Measurements from ENCODE around the gene CAPS2. TPM values are rescaled to one million over a fixed set of nuclear protein-coding genes. Genes with fewer than 3 reads are reported as not detected.
"Not testable (repeated sequence)": the region's sequence is repeated elsewhere in the genome, so short reads cannot be mapped to it uniquely, and the experiment has no call there.

The CAPS2 gene
- total RNA-seq, result 1 to 10 TPM; 1.9 to 2.4 TPM

- POLR2A ChIA-PET, result no interaction called here
- CTCF ChIA-PET, result no interaction called here
Observed at GRCh38 chr12:75329918-75330826, at the start of gene CAPS2. Gene CAPS2, minus strand, starts transcription at chr12:75330324. Its CDS starts 3,826 bp downstream, at chr12:75326498.

GRCh38 chr12:75378354-75378753 lies 48.2 kb upstream of the CAPS2 start:
- CTCF ChIA-PET, result no interaction called here
- POLR2A ChIA-PET, result no interaction called here

GRCh38 chr12:75374971-75375370 lies 44.8 kb upstream of the CAPS2 start:
- CTCF ChIA-PET, result no interaction called here
- POLR2A ChIA-PET, result no interaction called here

GRCh38 chr12:75366629-75367028 lies 36.5 kb upstream of the CAPS2 start:
- CTCF ChIA-PET, result interaction anchor here (0.7 to 1.5 kb wide), 2 partner anchors 32 to 131 kb away, joined by 3 to 5 read pairs; partner anchors contain the start of gene GLIPR1L1
- POLR2A ChIA-PET, result interaction anchor here (0.6 kb wide), 1 partner anchor 32 kb away, joined by 4 read pairs; no protein-coding TSS in a partner anchor

- ChIA-PET POLR2A (no interaction called here), CTCF (no interaction called here)
Observed at GRCh38 chr12:75364919-75365318, 34.8 kb upstream of the CAPS2 start.

GRCh38 chr12:75361408-75361807 lies 31.3 kb upstream of the CAPS2 start:
- CTCF ChIA-PET, result no interaction called here
- POLR2A ChIA-PET, result no interaction called here

GRCh38 chr12:75360920-75361319 lies 30.8 kb upstream of the CAPS2 start:
- CTCF ChIA-PET, result interaction anchor here (0.6 kb wide), 1 partner anchor 73 kb away, joined by 5 read pairs; no protein-coding TSS in a partner anchor
- POLR2A ChIA-PET, result no interaction called here

- CTCF ChIA-PET, result interaction anchor here (1.1 kb wide), 1 partner anchor 19 kb away, joined by 3 read pairs; the partner anchor contains the start of gene GLIPR1L1
Observed at GRCh38 chr12:75354011-75354410, 23.9 kb upstream of the CAPS2 start.

GRCh38 chr12:75350413-75350812 lies 20.3 kb upstream of the CAPS2 start:
- POLR2A ChIA-PET, result no interaction called here
- CTCF ChIA-PET, result no interaction called here

More at GRCh38 chr12:75354011-75354410, 23.9 kb upstream of the CAPS2 start:
- POLR2A ChIA-PET, result no interaction called here

- ChIA-PET POLR2A (no interaction called here), CTCF (no interaction called here)
Observed at GRCh38 chr12:75349946-75350345, 19.8 kb upstream of the CAPS2 start.

- POLR2A ChIA-PET, result not testable (repeated sequence)
- CTCF ChIA-PET, result interaction anchor here (0.7 kb wide), 1 partner anchor 12 kb away, joined by 3 read pairs; the partner anchor contains the start of gene GLIPR1L1
Observed at GRCh38 chr12:75346215-75346614, 16.1 kb upstream of the CAPS2 start.

GRCh38 chr12:75345531-75345930 lies 15.4 kb upstream of the CAPS2 start:
- CTCF ChIA-PET, result interaction anchor here (0.7 kb wide), 1 partner anchor 11 kb away, joined by 3 read pairs; the partner anchor contains the start of gene GLIPR1L1

GRCh38 chr12:75341873-75342272 lies 11.7 kb upstream of the CAPS2 start:
- CTCF ChIA-PET, result interaction anchor here (1.3 kb wide), 1 partner anchor 49 kb away, joined by 4 read pairs; the partner anchor contains the start of gene GLIPR1L2
- POLR2A ChIA-PET, result no interaction called here

More at GRCh38 chr12:75345531-75345930, 15.4 kb upstream of the CAPS2 start:
- POLR2A ChIA-PET, result no interaction called here

- ChIA-PET CTCF (no interaction called here), POLR2A (no interaction called here)
Observed at GRCh38 chr12:75337905-75338304, 7.8 kb upstream of the CAPS2 start.

GRCh38 chr12:75334384-75335030 lies 4.4 kb upstream of the CAPS2 start, which contains the start of gene GLIPR1L1:
Gene GLIPR1L1, plus strand, starts transcription at chr12:75334670. Its CDS starts 59 bp downstream, at chr12:75334729.
- CTCF ChIA-PET, result interaction anchor here (0.6 to 1.8 kb wide), 10 partner anchors 11 to 1100 kb away, joined by 3 to 8 read pairs (median 4); no protein-coding TSS in a partner anchor
- POLR2A ChIA-PET, result interaction anchor here (0.6 to 0.7 kb wide), 2 partner anchors 32 to 1434 kb away, joined by 3 to 4 read pairs; no protein-coding TSS in a partner anchor

GRCh38 chr12:75327642-75328041 lies 2.5 kb downstream of the CAPS2 start:
- ChIA-PET POLR2A (no interaction called here), CTCF (interaction anchor here (1.5 kb wide), 1 partner anchor 63 kb away, joined by 5 read pairs; the partner anchor contains the start of gene GLIPR1L2)

- ChIA-PET POLR2A (no interaction called here), CTCF (no interaction called here)
Observed at GRCh38 chr12:75323663-75324062, 6.5 kb downstream of the CAPS2 start.

- CTCF ChIA-PET, result no interaction called here
- POLR2A ChIA-PET, result no interaction called here
Observed at GRCh38 chr12:75322464-75322863, 7.7 kb downstream of the CAPS2 start.

- ChIA-PET CTCF (interaction anchor here (1.2 kb wide), 1 partner anchor 29 kb away, joined by 3 read pairs; no protein-coding TSS in a partner anchor), POLR2A (no interaction called here)
Observed at GRCh38 chr12:75317784-75318183, 12.3 kb downstream of the CAPS2 start.

GRCh38 chr12:75315518-75315917 lies 14.6 kb downstream of the CAPS2 start:
- CTCF ChIA-PET, result no interaction called here
- POLR2A ChIA-PET, result no interaction called here

All from activated CD8-positive, alpha-beta memory T cell treated with anti-CD3 and anti-CD28 coated beads for 36 hours (primary cell).